Measurements from ENCODE around the gene TIAM2. TPM values are rescaled to one million over a fixed set of nuclear protein-coding genes. Genes with fewer than 3 reads are reported as not detected.
A peak's percentile ranks its signal among the peaks of the same experiment; 100 is the strongest.
"Not testable (repeated sequence)": the region's sequence is repeated elsewhere in the genome, so short reads cannot be mapped to it uniquely, and the experiment has no call there.

TIAM2 gene
- total and polyA plus RNA-seq, 8 donors, result 1.1 to 44.2 (median 5.5) TPM

GRCh38 chr6:155268088-155268867 is 273.2 kb downstream of the TIAM2 start:
- H3K9me3 ChIP-seq; H3K27me3 ChIP-seq; H3K4me3 ChIP-seq; intact Hi-C loops (cut with DNase I; ENCODE audit: low total_unique reads); H3K27ac ChIP-seq: not testable (repeated sequence)
- peak in 1 of 2 donors; percentile 26 for DNase-seq
- WGBS, 5 donors, result 74 to 86% (median 85%) methylated on average over 3 of the region's 5 CpGs
- Histone ChIP-seq H3K36me3 (peaks cover 3 to 15% (median 9%) of the 10 kb centered on the region in 4 donors), H3K4me1 (peaks cover 0 to 26% (median 12%) of the 10 kb centered on the region in 4 donors)
- peak in 1 of 7 experiments; percentile 25 for TF ChIP-seq CTCF (IDR thresholded peaks at IDR 0.05)

GRCh38 chr6:155269765-155270164 is 274.6 kb downstream of the TIAM2 start:
- H3K27me3 ChIP-seq, result no peaks in the 10 kb centered on the region
- no peak for DNase-seq
- intact Hi-C loops (cut with DNase I; ENCODE audit: low total_unique reads), result no loop called here
- peaks cover 3 to 9% (median 4%) of the 10 kb centered on the region in 4 donors for H3K36me3 ChIP-seq
- H3K27ac ChIP-seq, result no peak overlapping the region
- TF ChIP-seq POLR2A (IDR thresholded peaks at IDR 0.05) (no peak), CTCF (IDR thresholded peaks at IDR 0.05) (no peak)
- no peak overlapping the region for H3K4me3 ChIP-seq
- WGBS, 5 donors, result 66 to 100% (median 82%) methylated on average over 3 of the region's 3 CpGs
- no peaks in the 10 kb centered on the region for H3K9me3 ChIP-seq
- peaks cover 0 to 41% (median 19%) of the 10 kb centered on the region in 4 donors for H3K4me1 ChIP-seq

GRCh38 chr6:155270561-155271091 is 275.5 kb downstream of the TIAM2 start:
- intact Hi-C loops (cut with DNase I; ENCODE audit: low total_unique reads), result no loop called here
- Histone ChIP-seq H3K4me1 (peaks cover 0 to 46% (median 19%) of the 10 kb centered on the region in 4 donors), H3K27ac (no peak overlapping the region), H3K27me3 (no peaks in the 10 kb centered on the region), H3K36me3 (peaks cover 0 to 9% (median 1%) of the 10 kb centered on the region in 4 donors), H3K9me3 (no peaks in the 10 kb centered on the region), H3K4me3 (no peak overlapping the region)
- TF ChIP-seq CTCF (IDR thresholded peaks at IDR 0.05) (no peak), POLR2A (IDR thresholded peaks at IDR 0.05) (no peak)
- 75 to 80% (median 79%) methylated on average over 7 of the region's 7 CpGs for WGBS, 5 donors
- peak in 1 of 2 donors; percentile 41 for DNase-seq

- intact Hi-C loops (cut with DNase I; ENCODE audit: low total_unique reads), result no loop called here
- no peak for TF ChIP-seq POLR2A (IDR thresholded peaks at IDR 0.05)
- TF ChIP-seq CTCF (IDR thresholded peaks at IDR 0.05), result no peak
- no peak for TF ChIP-seq POLR2AphosphoS5 (IDR thresholded peaks at IDR 0.05)
- no peak overlapping the region for H3K27ac ChIP-seq
Measured at GRCh38 chr6:155271145-155271544, 276.0 kb downstream of the TIAM2 start.

More at GRCh38 chr6:155271145-155271544, 276.0 kb downstream of the TIAM2 start:
- H3K36me3 ChIP-seq, result peaks cover 0 to 9% (median 1%) of the 10 kb centered on the region in 4 donors
- no peaks in the 10 kb centered on the region for H3K9me3 ChIP-seq
- H3K27me3 ChIP-seq, result no peaks in the 10 kb centered on the region
- no peak overlapping the region for H3K4me3 ChIP-seq
- peaks cover 0 to 51% (median 24%) of the 10 kb centered on the region in 4 donors for H3K4me1 ChIP-seq
- no peak for DNase-seq
